ENCODE data around the gene ENTPD7. TPM values are rescaled to one million over a fixed set of nuclear protein-coding genes. Genes with fewer than 3 reads are reported as not detected.
"Not testable (repeated sequence)": the region's sequence is repeated elsewhere in the genome, so short reads cannot be mapped to it uniquely, and the experiment has no call there.

ENTPD7 gene
- total RNA-seq, 1 experiment from 2014 or later, result 11.4 TPM

GRCh38 chr10:99625124-99625523 lies 34.2 kb upstream of the ENTPD7 start:
- peak; percentile 53 for TF ChIP-seq NFYB (CRISPR knock-in tag; conservative IDR thresholded peaks at IDR 0.05; ENCODE audit: low read depth)
- peaks cover 16% of the 10 kb centered on the region for H3K4me1 Mint-ChIP-seq
- H3K27ac Mint-ChIP-seq; CTCF ChIA-PET; ATAC-seq; H3K36me3 Mint-ChIP-seq; H3K9me3 Mint-ChIP-seq; H3K4me3 Mint-ChIP-seq; DNase-seq (ENCODE audit: low spot score); H3K27me3 Mint-ChIP-seq (ENCODE audit: low read depth): not testable (repeated sequence)
- POLR2A ChIA-PET, result interaction anchor here (0.6 kb wide), 1 partner anchor 109 kb away, joined by 5 read pairs; no protein-coding TSS in a partner anchor

GRCh38 chr10:99628923-99629624 lies 30.2 kb upstream of the ENTPD7 start:
- Mint-ChIP-seq H3K4me3 (no peak overlapping the region), H3K4me1 (peaks cover 8% of the 10 kb centered on the region), H3K27ac (no peak overlapping the region), H3K36me3 (no peaks in the 10 kb centered on the region), H3K27me3 (ENCODE audit: low read depth) (no peaks in the 10 kb centered on the region; the same call in none of the 2 replicates), H3K9me3 (peaks cover 9% of the 10 kb centered on the region)
- DNase-seq (ENCODE audit: low spot score) (no peak), ATAC-seq (no peak)
- TF ChIP-seq ZSCAN18 (CRISPR knock-in tag; IDR thresholded peaks at IDR 0.05) (no peak), OVOL2 (CRISPR knock-in tag; IDR thresholded peaks at IDR 0.05; ENCODE audit: borderline replicate concordance) (no peak), NFYB (CRISPR knock-in tag; conservative IDR thresholded peaks at IDR 0.05; ENCODE audit: low read depth) (no peak), EMX1 (CRISPR knock-in tag; IDR thresholded peaks at IDR 0.05) (no peak), FOXP1 (CRISPR knock-in tag; IDR thresholded peaks at IDR 0.05; ENCODE audit: borderline replicate concordance) (no peak), ZNF121 (CRISPR knock-in tag; IDR thresholded peaks at IDR 0.05) (no peak), MLX (CRISPR knock-in tag; IDR thresholded peaks at IDR 0.05) (no peak), JAZF1 (CRISPR knock-in tag; IDR thresholded peaks at IDR 0.05) (no peak), NR1H2 (CRISPR knock-in tag; IDR thresholded peaks at IDR 0.05) (no peak)
- ChIA-PET POLR2A (no interaction called here), CTCF (no interaction called here)

- no peaks in the 10 kb centered on the region; the same call in none of the 2 replicates for H3K27me3 Mint-ChIP-seq (ENCODE audit: low read depth)
- H3K27ac Mint-ChIP-seq, result no peak overlapping the region
- peaks cover 9% of the 10 kb centered on the region for H3K9me3 Mint-ChIP-seq
- no peak for ATAC-seq
- DNase-seq (ENCODE audit: low spot score), result no peak
- H3K36me3 Mint-ChIP-seq, result no peaks in the 10 kb centered on the region
- ChIA-PET POLR2A (no interaction called here), CTCF (no interaction called here)
- H3K4me1 Mint-ChIP-seq, result peaks cover 8% of the 10 kb centered on the region
- H3K4me3 Mint-ChIP-seq, result no peak overlapping the region
- no peak for TF ChIP-seq E2F5 (CRISPR knock-in tag; IDR thresholded peaks at IDR 0.05)
- no peak for TF ChIP-seq ZNF396 (CRISPR knock-in tag; IDR thresholded peaks at IDR 0.05; ENCODE audit: borderline replicate concordance)
- TF ChIP-seq ZNF416 (CRISPR knock-in tag; IDR thresholded peaks at IDR 0.05), result no peak
- TF ChIP-seq NR1H2 (CRISPR knock-in tag; IDR thresholded peaks at IDR 0.05), result no peak
- no peak for TF ChIP-seq ZNF532 (CRISPR knock-in tag; IDR thresholded peaks at IDR 0.05; ENCODE audit: borderline replicate concordance)
- no peak for TF ChIP-seq USF1 (CRISPR knock-in tag; IDR thresholded peaks at IDR 0.05)
- TF ChIP-seq CDX4 (CRISPR knock-in tag; IDR thresholded peaks at IDR 0.05; ENCODE audit: borderline replicate concordance), result no peak
- no peak for TF ChIP-seq CTCF (IDR thresholded peaks at IDR 0.05)
- no peak for TF ChIP-seq SMAD3 (CRISPR knock-in tag; IDR thresholded peaks at IDR 0.05; ENCODE audit: borderline replicate concordance)
- TF ChIP-seq ZNF512 (CRISPR knock-in tag; IDR thresholded peaks at IDR 0.05; ENCODE audit: borderline replicate concordance), result no peak
- no peak for TF ChIP-seq NFATC4 (CRISPR knock-in tag; IDR thresholded peaks at IDR 0.05)
Observed at GRCh38 chr10:99629625-99629978, 29.7 kb upstream of the ENTPD7 start.
